Activated T-cell treated with anti-CD3 and anti-CD28 coated beads, Interleukin-2, amount 50 U/mL, for 24 hours (primary cell): Measurements from ENCODE around the gene RASL10B.
A peak's percentile ranks its signal among the peaks of the same experiment; 100 is the strongest.

Experiments
- DNase-seq: peaks from one replicate; pipeline ENCODE4 v3.0.0-alpha.2; 2020
- H3K27ac Mint-ChIP-seq: 2 replicates; pipeline ENCODE4 v1.8.0; 2020; ENCODE audit warnings: mild to moderate bottlenecking, mixed read lengths
- H3K27me3 Mint-ChIP-seq: 2 replicates; pipeline ENCODE4 v1.8.0; 2020; ENCODE audit warnings: mixed read lengths
- H3K36me3 Mint-ChIP-seq: 2 replicates; pipeline ENCODE4 v1.8.0; 2020; ENCODE audit warnings: low read depth, mixed read lengths
- H3K4me1 Mint-ChIP-seq: 2 replicates; pipeline ENCODE4 v1.8.0; 2020; ENCODE audit warnings: low read depth, mixed read lengths
- H3K4me3 Mint-ChIP-seq: 2 replicates; pipeline ENCODE4 v1.8.0; 2020; ENCODE audit warnings: mild to moderate bottlenecking, moderate library complexity, mixed read lengths
- H3K9me3 Mint-ChIP-seq: 2 replicates; pipeline ENCODE4 v1.8.0; 2020; ENCODE audit warnings: mixed read lengths

RASL10B gene

DNA sequence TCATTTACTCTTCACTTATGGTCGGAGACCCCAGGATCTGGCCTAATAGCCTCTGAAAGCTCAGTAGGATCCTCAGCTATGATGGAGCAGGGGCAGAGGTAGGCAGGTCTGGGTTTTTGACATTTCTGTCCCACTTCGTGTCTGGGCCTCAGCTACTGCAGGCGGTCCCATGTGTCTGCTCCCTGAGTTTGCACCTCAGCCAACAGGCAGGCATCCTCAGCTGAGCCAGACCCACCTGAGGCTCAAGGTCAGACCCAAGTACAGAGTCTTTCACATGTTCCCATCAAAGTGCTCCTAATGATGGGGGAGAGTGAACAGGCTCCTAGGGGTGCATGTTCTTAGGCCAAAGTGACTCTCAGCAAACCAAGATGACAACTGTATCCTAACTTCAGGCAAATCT is 2.9 kb upstream of the RASL10B start:
- H3K9me3 Mint-ChIP-seq, result no peaks in the 10 kb centered on the region
- H3K27ac Mint-ChIP-seq, result no peak overlapping the region
- peaks cover 21% of the 10 kb centered on the region for H3K4me1 Mint-ChIP-seq
- no peaks in the 10 kb centered on the region for H3K27me3 Mint-ChIP-seq
- H3K4me3 Mint-ChIP-seq, result no peak overlapping the region
- DNase-seq, result no peak
- H3K36me3 Mint-ChIP-seq, result peaks cover 42% of the 10 kb centered on the region

DNA sequence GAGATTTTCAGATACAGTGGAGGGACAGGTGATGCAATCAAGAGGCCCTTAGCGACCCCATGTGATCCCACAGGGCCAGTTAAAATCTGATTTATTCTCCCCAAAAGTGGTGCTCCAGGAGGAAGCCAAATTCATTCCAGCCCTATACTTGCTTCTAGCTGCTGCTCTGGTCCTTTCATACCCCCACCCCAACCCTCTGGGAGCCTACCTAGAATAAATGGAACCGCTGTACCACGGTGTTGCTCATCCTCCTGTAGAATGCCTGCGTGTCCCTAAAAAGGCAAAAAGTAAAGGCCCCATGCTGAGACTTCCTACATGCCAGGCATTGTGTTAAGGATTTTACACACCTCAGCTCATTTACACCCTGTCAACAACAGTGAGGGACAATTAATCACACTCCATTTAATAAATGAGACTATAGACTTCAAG is 2.0 kb upstream of the RASL10B start:
- H3K27ac Mint-ChIP-seq, result peak overlapping the region; percentile 69
- H3K4me1 Mint-ChIP-seq, result peaks cover 21% of the 10 kb centered on the region
- H3K4me3 Mint-ChIP-seq, result no peak overlapping the region
- H3K9me3 Mint-ChIP-seq, result no peaks in the 10 kb centered on the region
- no peak for DNase-seq
- no peaks in the 10 kb centered on the region for H3K27me3 Mint-ChIP-seq
- H3K36me3 Mint-ChIP-seq, result peaks cover 33% of the 10 kb centered on the region

DNA sequence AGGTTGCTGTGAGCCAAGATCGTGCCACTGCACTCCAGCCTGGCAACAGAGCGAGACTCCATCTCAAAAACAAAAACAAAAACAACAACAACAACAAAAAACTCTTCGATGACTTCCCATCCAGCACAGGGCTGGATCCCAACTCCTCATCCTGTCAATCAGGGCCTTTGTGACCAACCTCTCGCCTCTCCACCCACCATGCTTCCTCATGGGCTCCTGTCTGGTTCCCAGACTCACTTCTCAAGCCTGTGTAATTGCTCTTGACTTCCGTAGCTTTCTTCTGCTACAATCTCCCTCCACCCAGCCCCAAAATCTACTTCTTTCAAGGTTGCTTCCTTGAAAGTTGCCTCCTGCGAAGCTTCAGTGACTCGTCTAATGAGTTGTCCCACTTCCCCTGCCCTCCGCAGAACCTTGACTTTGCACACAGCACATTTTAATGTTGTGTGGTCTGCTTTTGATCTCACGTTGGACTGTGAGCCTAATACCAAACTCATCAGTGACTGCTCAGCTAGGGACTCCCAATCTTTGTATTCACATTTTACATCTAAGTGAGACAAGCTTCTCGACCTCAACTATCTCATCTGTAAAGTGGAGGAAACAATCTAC is 936 bp upstream of the RASL10B start:
- no peaks in the 10 kb centered on the region for H3K9me3 Mint-ChIP-seq
- peaks cover 23% of the 10 kb centered on the region for H3K36me3 Mint-ChIP-seq
- peak overlapping the region; percentile 76 for H3K4me3 Mint-ChIP-seq
- DNase-seq, result no peak
- H3K4me1 Mint-ChIP-seq, result peaks cover 21% of the 10 kb centered on the region
- no peaks in the 10 kb centered on the region for H3K27me3 Mint-ChIP-seq
- peak overlapping the region; percentile 84 for H3K27ac Mint-ChIP-seq

- no peak for DNase-seq
- H3K27ac Mint-ChIP-seq, result peak overlapping the region; percentile 50
- peaks cover 21% of the 10 kb centered on the region for H3K4me1 Mint-ChIP-seq
- H3K27me3 Mint-ChIP-seq, result no peaks in the 10 kb centered on the region
- peaks cover 14% of the 10 kb centered on the region for H3K36me3 Mint-ChIP-seq
- no peaks in the 10 kb centered on the region for H3K9me3 Mint-ChIP-seq
- H3K4me3 Mint-ChIP-seq, result peak overlapping the region; percentile 74
Observed at GRCh38 chr17:35731917-35732805, 722 bp downstream of the RASL10B start.

- H3K9me3 Mint-ChIP-seq, result no peaks in the 10 kb centered on the region
- no peak overlapping the region for H3K27ac Mint-ChIP-seq
- no peaks in the 10 kb centered on the region for H3K27me3 Mint-ChIP-seq
- H3K36me3 Mint-ChIP-seq, result peaks cover 11% of the 10 kb centered on the region
- H3K4me1 Mint-ChIP-seq, result peaks cover 21% of the 10 kb centered on the region
- no peak for DNase-seq
- peak overlapping the region; percentile 74 for H3K4me3 Mint-ChIP-seq
Observed at GRCh38 chr17:35732806-35733136, 1.3 kb downstream of the RASL10B start.

DNA sequence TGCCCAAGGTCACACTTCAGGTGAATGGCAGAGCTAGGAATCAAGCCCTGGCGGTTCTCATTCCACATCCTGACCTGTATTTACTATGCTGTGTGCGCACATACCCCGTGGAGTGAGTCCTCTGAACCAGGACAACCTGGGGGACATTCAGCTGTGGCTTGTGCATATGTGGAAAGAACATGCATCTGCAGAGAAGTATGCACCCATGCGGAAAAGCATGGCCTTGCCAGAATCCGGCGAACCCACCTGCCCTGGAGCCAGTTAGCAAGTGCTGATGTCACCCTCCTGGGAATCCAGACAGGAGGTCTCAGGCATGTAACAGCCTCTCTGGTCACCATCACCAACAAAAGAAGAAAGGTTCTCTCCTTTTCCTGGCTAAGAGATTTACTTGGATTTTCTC is 1.9 kb downstream of the RASL10B start:
- no peak for DNase-seq
- no peak overlapping the region for H3K4me3 Mint-ChIP-seq
- H3K36me3 Mint-ChIP-seq, result peaks cover 5% of the 10 kb centered on the region
- H3K27me3 Mint-ChIP-seq, result no peaks in the 10 kb centered on the region
- H3K27ac Mint-ChIP-seq, result no peak overlapping the region
- H3K9me3 Mint-ChIP-seq, result no peaks in the 10 kb centered on the region
- H3K4me1 Mint-ChIP-seq, result peaks cover 21% of the 10 kb centered on the region

- no peak for DNase-seq
- peaks cover 21% of the 10 kb centered on the region for H3K4me1 Mint-ChIP-seq
- H3K27me3 Mint-ChIP-seq, result no peaks in the 10 kb centered on the region
- H3K36me3 Mint-ChIP-seq, result no peaks in the 10 kb centered on the region
- H3K27ac Mint-ChIP-seq, result no peak overlapping the region
- no peaks in the 10 kb centered on the region for H3K9me3 Mint-ChIP-seq
- no peak overlapping the region for H3K4me3 Mint-ChIP-seq
Observed at GRCh38 chr17:35734396-35734795, 3.0 kb downstream of the RASL10B start.

DNA sequence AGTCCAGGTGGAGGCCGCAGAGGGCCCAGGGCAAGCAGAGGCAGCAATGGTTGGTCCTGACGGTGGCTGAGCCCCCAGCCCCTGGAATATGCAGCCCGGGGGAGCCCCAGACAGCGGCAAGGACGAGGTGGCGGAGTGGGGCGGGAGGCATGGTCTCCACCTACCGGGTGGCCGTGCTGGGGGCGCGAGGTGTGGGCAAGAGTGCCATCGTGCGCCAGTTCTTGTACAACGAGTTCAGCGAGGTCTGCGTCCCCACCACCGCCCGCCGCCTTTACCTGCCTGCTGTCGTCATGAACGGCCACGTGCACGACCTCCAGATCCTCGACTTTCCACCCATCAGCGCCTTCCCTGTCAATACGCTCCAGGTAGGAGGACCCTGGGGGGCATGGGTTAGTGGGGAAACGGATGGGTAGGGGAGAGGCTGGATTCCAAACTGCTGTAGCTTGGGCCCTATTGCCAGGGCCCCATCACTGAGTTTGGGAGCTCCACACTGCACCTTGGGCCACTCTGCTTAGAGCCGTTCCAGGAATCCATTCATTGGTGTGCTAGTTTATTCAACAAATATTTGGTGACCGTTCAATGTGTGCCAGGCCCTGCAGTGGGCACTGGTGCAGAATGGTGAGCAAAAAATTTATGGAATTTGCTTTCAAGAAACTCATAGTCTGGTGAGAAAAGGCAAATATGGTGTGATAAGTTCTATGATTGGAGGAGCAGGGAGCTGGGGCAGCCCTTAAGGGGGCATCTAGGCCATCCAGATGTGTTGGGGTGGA is 3.8 kb downstream of the RASL10B start:
- Mint-ChIP-seq H3K4me1 (peaks cover 17% of the 10 kb centered on the region), H3K9me3 (no peaks in the 10 kb centered on the region), H3K27ac (no peak overlapping the region), H3K27me3 (peaks cover 8% of the 10 kb centered on the region), H3K4me3 (no peak overlapping the region), H3K36me3 (no peaks in the 10 kb centered on the region)
- no peak for DNase-seq

GRCh38 chr17:35736236-35736635 is 4.8 kb downstream of the RASL10B start:
- Mint-ChIP-seq H3K9me3 (no peaks in the 10 kb centered on the region), H3K4me1 (peaks cover 11% of the 10 kb centered on the region), H3K4me3 (no peak overlapping the region), H3K36me3 (no peaks in the 10 kb centered on the region), H3K27me3 (peaks cover 14% of the 10 kb centered on the region), H3K27ac (no peak overlapping the region)
- no peak for DNase-seq

- Mint-ChIP-seq H3K9me3 (no peaks in the 10 kb centered on the region), H3K27me3 (peaks cover 34% of the 10 kb centered on the region), H3K4me3 (no peak overlapping the region), H3K4me1 (peaks cover 10% of the 10 kb centered on the region), H3K27ac (no peak overlapping the region), H3K36me3 (no peaks in the 10 kb centered on the region)
- no peak for DNase-seq
Observed at GRCh38 chr17:35738519-35739133, 7.2 kb downstream of the RASL10B start.

DNA sequence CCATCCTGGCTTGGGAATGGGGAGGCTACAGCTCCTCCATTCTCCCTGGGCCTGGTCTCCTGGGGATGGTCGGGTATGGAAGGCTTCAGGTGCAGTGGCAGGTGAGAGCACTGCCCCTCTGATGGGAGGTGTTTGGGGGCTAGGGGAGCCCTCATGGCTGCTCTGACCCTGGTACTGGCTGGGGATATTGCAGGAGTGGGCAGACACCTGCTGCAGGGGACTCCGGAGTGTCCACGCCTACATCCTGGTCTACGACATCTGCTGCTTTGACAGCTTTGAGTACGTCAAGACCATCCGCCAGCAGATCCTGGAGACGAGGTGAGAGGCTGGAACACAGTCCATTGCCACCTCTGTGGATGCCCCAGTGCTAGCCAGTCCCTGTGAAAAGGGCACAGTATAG is 8.8 kb downstream of the RASL10B start:
- H3K4me1 Mint-ChIP-seq, result peaks cover 10% of the 10 kb centered on the region
- H3K9me3 Mint-ChIP-seq, result no peaks in the 10 kb centered on the region
- no peak for DNase-seq
- no peak overlapping the region for H3K27ac Mint-ChIP-seq
- H3K4me3 Mint-ChIP-seq, result no peak overlapping the region
- peaks cover 42% of the 10 kb centered on the region for H3K27me3 Mint-ChIP-seq
- no peaks in the 10 kb centered on the region for H3K36me3 Mint-ChIP-seq

DNA sequence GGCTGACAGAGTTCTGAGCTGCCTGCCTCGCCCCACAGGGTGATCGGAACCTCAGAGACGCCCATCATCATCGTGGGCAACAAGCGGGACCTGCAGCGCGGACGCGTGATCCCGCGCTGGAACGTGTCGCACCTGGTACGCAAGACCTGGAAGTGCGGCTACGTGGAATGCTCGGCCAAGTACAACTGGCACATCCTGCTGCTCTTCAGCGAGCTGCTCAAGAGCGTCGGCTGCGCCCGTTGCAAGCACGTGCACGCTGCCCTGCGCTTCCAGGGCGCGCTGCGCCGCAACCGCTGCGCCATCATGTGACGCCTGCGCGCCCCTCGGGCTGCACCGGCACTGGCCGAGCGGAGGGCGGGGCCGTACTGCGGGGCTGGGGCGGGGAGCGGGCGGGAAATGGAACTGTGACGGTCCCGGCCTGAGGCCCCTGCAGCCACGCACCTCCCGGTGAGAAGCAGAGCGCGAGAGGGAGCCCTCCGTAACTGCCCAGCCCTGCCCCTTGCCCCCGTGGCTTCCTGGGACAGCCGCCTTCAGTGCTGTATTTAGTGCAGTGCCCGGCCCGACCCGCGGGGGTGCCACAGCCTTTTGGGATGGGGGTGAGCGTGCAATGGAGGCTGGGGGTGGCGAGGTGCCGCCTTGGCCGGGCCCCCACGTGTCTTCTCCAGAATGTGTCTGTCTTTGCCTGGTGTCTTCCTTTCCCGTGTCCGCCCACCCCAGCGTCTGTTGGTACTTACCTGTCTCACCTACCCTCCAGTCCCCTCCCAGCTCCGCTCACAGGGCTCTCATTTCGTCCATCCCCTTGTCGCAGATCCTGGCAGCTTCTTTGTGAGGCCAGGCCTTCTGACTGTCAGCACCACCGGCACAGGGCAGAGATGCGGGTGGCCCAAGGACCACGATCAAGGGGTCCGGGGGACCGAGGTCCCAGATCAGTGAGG is 9.8 kb downstream of the RASL10B start:
- Mint-ChIP-seq H3K9me3 (no peaks in the 10 kb centered on the region), H3K27ac (no peak overlapping the region), H3K4me1 (peaks cover 10% of the 10 kb centered on the region), H3K27me3 (peaks cover 42% of the 10 kb centered on the region), H3K4me3 (peak overlapping the region; percentile 54), H3K36me3 (no peaks in the 10 kb centered on the region)
- peak; percentile 50 for DNase-seq

DNA sequence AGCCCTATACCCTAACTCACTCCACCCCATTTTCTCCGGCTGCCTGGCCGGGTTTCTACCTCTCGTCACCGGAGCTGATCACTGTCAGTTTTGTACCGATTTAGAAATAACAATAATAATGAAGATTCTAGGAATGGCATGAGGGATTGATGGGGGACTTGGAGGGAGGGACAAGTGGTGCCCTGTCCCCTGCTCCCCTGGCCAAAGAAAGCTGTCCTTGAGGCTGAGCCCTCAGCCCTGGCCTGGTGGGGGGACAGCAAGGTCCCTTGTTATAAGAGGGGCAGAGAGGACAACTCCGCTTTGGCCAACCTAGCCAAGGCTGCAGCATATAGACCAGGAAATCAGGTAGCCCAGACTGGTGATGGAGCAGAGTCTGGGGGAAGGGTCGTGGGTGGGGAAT is 11.1 kb downstream of the RASL10B start:
- DNase-seq, result no peak
- H3K9me3 Mint-ChIP-seq, result no peaks in the 10 kb centered on the region
- peaks cover 42% of the 10 kb centered on the region for H3K27me3 Mint-ChIP-seq
- H3K27ac Mint-ChIP-seq, result no peak overlapping the region
- peaks cover 10% of the 10 kb centered on the region for H3K4me1 Mint-ChIP-seq
- no peaks in the 10 kb centered on the region for H3K36me3 Mint-ChIP-seq
- H3K4me3 Mint-ChIP-seq, result no peak overlapping the region
